Measurements from ENCODE around the gene LSAMP.

LSAMP gene

DNA sequence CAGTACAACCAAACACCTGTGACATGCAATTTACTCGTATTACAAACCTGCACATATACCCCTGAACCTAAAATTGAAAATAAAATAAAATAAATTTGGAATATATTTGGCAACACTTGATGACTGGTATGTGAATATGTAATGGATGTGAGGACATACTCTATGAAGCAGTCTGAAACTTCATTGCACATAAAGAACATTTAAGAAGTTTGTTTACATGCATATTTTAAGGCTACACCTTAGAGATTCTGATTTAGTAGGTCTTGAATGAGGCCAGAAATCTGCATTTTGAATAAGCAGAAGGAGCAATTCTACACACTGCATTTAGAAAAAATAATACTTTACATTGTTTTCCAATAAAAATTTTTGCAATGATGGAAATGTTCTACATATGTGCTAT is 284.7 kb downstream of the LSAMP start:
- Histone ChIP-seq H3F3A (ENCODE audit: insufficient read depth) (no peaks in the 10 kb centered on the region), H3K4me2 (ENCODE audit: low read depth, low read length, poor library complexity, severe bottlenecking) (no peak overlapping the region), H3K27me3 (ENCODE audit: low read length) (no peaks in the 10 kb centered on the region), H3K9me2 (replicated peaks; ENCODE audit: insufficient read depth, low read length) (no peaks in the 10 kb centered on the region), H2AFZ (ENCODE audit: low read depth, low read length, severe bottlenecking) (no peak overlapping the region), H3K27ac (ENCODE audit: low read depth, low read length) (no peak overlapping the region), H3K79me2 (ENCODE audit: insufficient read depth, low read length) (no peaks in the 10 kb centered on the region), H3K9me3 (ENCODE audit: insufficient read depth, low read length) (no peaks in the 10 kb centered on the region), H3K4me3 (ENCODE audit: insufficient read depth, low read length, poor library complexity, severe bottlenecking) (no peak overlapping the region), H4K20me1 (ENCODE audit: low read depth, low read length) (no peaks in the 10 kb centered on the region), H3K36me3 (ENCODE audit: low read length) (no peaks in the 10 kb centered on the region), H3K9ac (ENCODE audit: low read length) (no peak overlapping the region)
- TF ChIP-seq, protein P1, sequence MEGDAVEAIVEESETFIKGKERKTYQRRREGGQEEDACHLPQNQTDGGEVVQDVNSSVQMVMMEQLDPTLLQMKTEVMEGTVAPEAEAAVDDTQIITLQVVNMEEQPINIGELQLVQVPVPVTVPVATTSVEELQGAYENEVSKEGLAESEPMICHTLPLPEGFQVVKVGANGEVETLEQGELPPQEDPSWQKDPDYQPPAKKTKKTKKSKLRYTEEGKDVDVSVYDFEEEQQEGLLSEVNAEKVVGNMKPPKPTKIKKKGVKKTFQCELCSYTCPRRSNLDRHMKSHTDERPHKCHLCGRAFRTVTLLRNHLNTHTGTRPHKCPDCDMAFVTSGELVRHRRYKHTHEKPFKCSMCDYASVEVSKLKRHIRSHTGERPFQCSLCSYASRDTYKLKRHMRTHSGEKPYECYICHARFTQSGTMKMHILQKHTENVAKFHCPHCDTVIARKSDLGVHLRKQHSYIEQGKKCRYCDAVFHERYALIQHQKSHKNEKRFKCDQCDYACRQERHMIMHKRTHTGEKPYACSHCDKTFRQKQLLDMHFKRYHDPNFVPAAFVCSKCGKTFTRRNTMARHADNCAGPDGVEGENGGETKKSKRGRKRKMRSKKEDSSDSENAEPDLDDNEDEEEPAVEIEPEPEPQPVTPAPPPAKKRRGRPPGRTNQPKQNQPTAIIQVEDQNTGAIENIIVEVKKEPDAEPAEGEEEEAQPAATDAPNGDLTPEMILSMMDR (IDR thresholded peaks at IDR 0.05; ENCODE audit: insufficient read depth, low read length, poor library complexity, severe bottlenecking): no peak
- no peak for TF ChIP-seq EZH2phosphoT487 (conservative IDR thresholded peaks at IDR 0.05; ENCODE audit: low read length)

DNA sequence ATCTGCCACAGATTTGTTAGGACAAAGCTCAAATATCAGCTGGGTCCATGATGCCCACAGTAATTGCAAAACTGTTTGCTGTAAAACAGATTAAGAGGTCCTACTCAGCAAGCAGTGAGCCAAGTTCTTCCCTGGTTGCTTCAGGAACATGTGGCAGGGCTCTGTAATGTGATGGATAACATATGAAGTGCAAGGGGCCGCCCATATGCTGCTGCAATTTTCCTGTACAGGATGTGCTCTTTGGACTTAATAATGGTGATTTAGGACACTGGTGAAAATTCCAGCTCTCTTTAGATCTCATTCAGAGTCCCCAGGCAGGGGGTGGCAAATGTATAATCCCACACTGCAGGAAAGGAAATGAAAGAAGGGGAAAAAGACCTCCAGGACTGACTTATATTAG is 289.4 kb downstream of the LSAMP start:
- Histone ChIP-seq H3K4me2 (ENCODE audit: low read depth, low read length, poor library complexity, severe bottlenecking) (no peak overlapping the region), H3F3A (ENCODE audit: insufficient read depth) (no peaks in the 10 kb centered on the region), H3K79me2 (ENCODE audit: insufficient read depth, low read length) (no peaks in the 10 kb centered on the region), H3K4me3 (ENCODE audit: insufficient read depth, low read length, poor library complexity, severe bottlenecking) (no peak overlapping the region), H2AFZ (ENCODE audit: low read depth, low read length, severe bottlenecking) (no peak overlapping the region), H3K9ac (ENCODE audit: low read length) (no peak overlapping the region), H3K36me3 (ENCODE audit: low read length) (no peaks in the 10 kb centered on the region), H4K20me1 (ENCODE audit: low read depth, low read length) (no peaks in the 10 kb centered on the region), H3K27me3 (ENCODE audit: low read length) (no peaks in the 10 kb centered on the region), H3K9me2 (replicated peaks; ENCODE audit: insufficient read depth, low read length) (no peaks in the 10 kb centered on the region), H3K27ac (ENCODE audit: low read depth, low read length) (no peak overlapping the region), H3K9me3 (ENCODE audit: insufficient read depth, low read length) (no peaks in the 10 kb centered on the region)
- no peak for TF ChIP-seq EZH2phosphoT487 (conservative IDR thresholded peaks at IDR 0.05; ENCODE audit: low read length)
- TF ChIP-seq, protein P1 (IDR thresholded peaks at IDR 0.05; ENCODE audit: insufficient read depth, low read length, poor library complexity, severe bottlenecking): no peak

DNA sequence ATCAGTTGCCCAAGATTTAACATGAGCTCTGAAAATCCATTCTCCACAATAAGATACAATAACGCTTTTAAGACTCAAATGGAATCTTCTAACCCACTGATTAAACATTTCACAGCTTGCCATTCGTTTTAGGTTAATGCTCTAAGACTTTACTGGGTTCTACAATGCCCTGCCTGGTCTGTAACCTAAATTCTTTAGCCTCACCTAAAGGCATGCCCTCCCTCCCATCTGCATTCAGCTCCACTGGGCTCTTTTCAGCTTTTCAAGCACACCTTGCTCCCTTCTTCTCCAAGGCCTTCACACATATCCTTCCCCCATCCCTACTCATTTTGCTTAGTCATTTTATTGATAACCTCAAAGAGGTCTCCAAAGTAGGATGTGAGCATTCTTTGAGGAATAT is 290.9 kb downstream of the LSAMP start:
- Histone ChIP-seq H3K27me3 (ENCODE audit: low read length) (no peaks in the 10 kb centered on the region), H3K79me2 (ENCODE audit: insufficient read depth, low read length) (no peaks in the 10 kb centered on the region), H3K4me3 (ENCODE audit: insufficient read depth, low read length, poor library complexity, severe bottlenecking) (no peak overlapping the region), H3K9ac (ENCODE audit: low read length) (no peak overlapping the region), H2AFZ (ENCODE audit: low read depth, low read length, severe bottlenecking) (no peak overlapping the region), H3F3A (ENCODE audit: insufficient read depth) (no peaks in the 10 kb centered on the region), H3K27ac (ENCODE audit: low read depth, low read length) (no peak overlapping the region), H3K9me2 (replicated peaks; ENCODE audit: insufficient read depth, low read length) (no peaks in the 10 kb centered on the region), H3K4me2 (ENCODE audit: low read depth, low read length, poor library complexity, severe bottlenecking) (no peak overlapping the region), H4K20me1 (ENCODE audit: low read depth, low read length) (no peaks in the 10 kb centered on the region), H3K9me3 (ENCODE audit: insufficient read depth, low read length) (no peaks in the 10 kb centered on the region), H3K36me3 (ENCODE audit: low read length) (no peaks in the 10 kb centered on the region)
- TF ChIP-seq, protein P1 (IDR thresholded peaks at IDR 0.05; ENCODE audit: insufficient read depth, low read length, poor library complexity, severe bottlenecking): no peak
- TF ChIP-seq EZH2phosphoT487 (conservative IDR thresholded peaks at IDR 0.05; ENCODE audit: low read length): no peak
